GM12878 (cell line): Measurements from ENCODE around the gene LPA. TPM values are rescaled to one million over a fixed set of nuclear protein-coding genes. Genes with fewer than 3 reads are reported as not detected.

Experiments used
- ATAC-seq: fragments of 200-7000 bp; cut with Tn5 transposase; 3 replicates; pipeline ENCODE4 v1.9.1; 2020; ENCODE audit warnings: mild to moderate bottlenecking, moderate library complexity
- BruUV-seq: library from RNA; stranded (reverse); fragments of 400-500 nt; replicated peaks from 2 replicates; lab custom pipeline; 2021; lab: Mats Ljungman, UMichigan
- CTCF ChIA-PET: fragments of 300-600 bp; sonication (Branson Sonifier 250); formaldehyde crosslinking; extraction: SDS; loops from one replicate; lab custom pipeline; 2021; ENCODE audit warnings: inconsistent platforms; lab: Yijun Ruan, JAX
- POLR2A ChIA-PET: fragments of 350-600 bp; formaldehyde crosslinking; extraction: SDS; loops from one replicate; lab custom pipeline; 2021; ENCODE audit warnings: inconsistent platforms; lab: Charles Lee
- RAD21 ChIA-PET: fragments of 300-600 bp; sonication (Branson Sonifier 250); formaldehyde crosslinking; loops from one replicate; lab custom pipeline; 2023; ENCODE audit warnings: antibody characterized with exemption; ENCODE audit not compliant: unreplicated experiment; lab: Charles Lee
- SMC1A ChIA-PET: fragments of 300-600 bp; sonication (Branson Sonifier 250); formaldehyde crosslinking; loops from one replicate; lab custom pipeline; 2023; ENCODE audit not compliant: unreplicated experiment, uncharacterized antibody; lab: Charles Lee
- DNase-seq: peaks from one replicate; pipeline ENCODE4 v3.0.0-alpha.2; 2011; ENCODE audit warnings: low read depth, low spot score
- FAIRE-seq: peaks from 3 replicates; lab custom pipeline; 2011; peaks lifted over from hg19 to GRCh38; lab: Jason Lieb, UNC
- H2AFZ ChIP-seq: 2 replicates; pipeline ENCODE4 v1.6.0; 2011; ENCODE audit warnings: low read depth, low read length, control low read depth; ENCODE audit not compliant: control insufficient read depth
- H3K27ac ChIP-seq: 2 replicates; pipeline ENCODE4 v1.5.1; 2011; ENCODE audit warnings: control low read depth; ENCODE audit not compliant: control insufficient read depth, insufficient read depth
- H3K27me3 ChIP-seq, 2 experiments: replicated peaks in 1 of 2; 2 replicates each; pipeline versions ENCODE4 v1.6.0 to v1.6.1; 2011; ENCODE audit warnings: low read length in 1 of 2; ENCODE audit not compliant: control insufficient read depth in 2 of 2, insufficient read depth in 2 of 2
- H3K36me3 ChIP-seq, 2 experiments: 2 replicates each; pipeline ENCODE4 v1.5.1; 2011; ENCODE audit warnings: low read length in 1 of 2; ENCODE audit not compliant: control insufficient read depth in 2 of 2, insufficient read depth in 2 of 2
- H3K4me1 ChIP-seq: 2 replicates; pipeline ENCODE4 v1.6.1; 2011; ENCODE audit warnings: mild to moderate bottlenecking, low read length, moderate library complexity, mixed read lengths; ENCODE audit not compliant: control insufficient read depth, insufficient read depth
- H3K4me2 ChIP-seq: 2 replicates; pipeline ENCODE4 v1.6.0; 2011; ENCODE audit warnings: control low read depth; ENCODE audit not compliant: control insufficient read depth, insufficient read depth
- H3K4me3 ChIP-seq: fragments of 200-600 bp; sonication (generic); 2 replicates; pipeline ENCODE4 v1.5.1; 2016
- H3K79me2 ChIP-seq: 2 replicates; pipeline ENCODE4 v1.6.0; 2011; ENCODE audit warnings: low read length; ENCODE audit not compliant: control insufficient read depth, insufficient read depth
- H3K9ac ChIP-seq: 2 replicates; pipeline ENCODE4 v1.8.0; 2011; ENCODE audit warnings: low read length, control low read depth, mixed read lengths; ENCODE audit not compliant: control insufficient read depth, insufficient read depth
- H3K9me3 ChIP-seq: replicated peaks from 3 replicates; pipeline ENCODE4 v1.5.1; 2011; ENCODE audit warnings: mild to moderate bottlenecking, low read length; ENCODE audit not compliant: control insufficient read depth, insufficient read depth
- H4K20me1 ChIP-seq: 2 replicates; pipeline ENCODE4 v1.6.0; 2011; ENCODE audit not compliant: control insufficient read depth, insufficient read depth
- CBX3 ChIP-seq: fragments of 200-600 bp; sonication (generic); IDR thresholded peaks from 2 replicates; pipeline ENCODE4 v1.6.1; 2016; ENCODE audit warnings: low read depth, borderline replicate concordance
- CTCF ChIP-seq, 3 experiments: IDR thresholded peaks in 2 of 3; conservative IDR thresholded peaks in 1 of 3; 2 replicates each; pipeline ENCODE4 v1.5.1; 2011; ENCODE audit warnings: low read depth in 3 of 3, low read length in 3 of 3, mild to moderate bottlenecking in 3 of 3, control low read depth in 2 of 3, moderate library complexity in 2 of 3, inconsistent platforms in 1 of 3, mixed read lengths in 1 of 3; ENCODE audit not compliant: control insufficient read depth in 2 of 3, insufficient read depth in 1 of 3; ENCODE audit errors: extremely low read depth in 1 of 3
- ESRRA ChIP-seq: IDR thresholded peaks from 2 replicates; pipeline ENCODE4 v1.6.1; 2012; ENCODE audit warnings: mild to moderate bottlenecking, low read length, improper control_type of control experiment
- FOS ChIP-seq: IDR thresholded peaks from 3 replicates; pipeline ENCODE4 v1.6.1; 2011; ENCODE audit warnings: borderline replicate concordance; ENCODE audit not compliant: insufficient read length; ENCODE audit errors: extremely low read depth
- HDAC6 ChIP-seq: fragments of 200-600 bp; sonication (generic); IDR thresholded peaks from one replicate; pipeline ENCODE4 v1.8.0; 2017; ENCODE audit warnings: antibody characterized with exemption; ENCODE audit not compliant: unreplicated experiment
- HDGF ChIP-seq: fragments of 450-650 bp; IDR thresholded peaks from 2 replicates; pipeline ENCODE4 v1.6.1; 2016; ENCODE audit warnings: antibody characterized with exemption
- MEF2A ChIP-seq: IDR thresholded peaks from 2 replicates; pipeline ENCODE4 v1.6.1; 2011; ENCODE audit warnings: low read depth, mild to moderate bottlenecking, low read length, moderate library complexity; ENCODE audit not compliant: insufficient read depth
- MTA3 ChIP-seq: IDR thresholded peaks from 2 replicates; pipeline ENCODE4 v1.6.1; 2012; ENCODE audit warnings: low read length, inconsistent platforms, borderline replicate concordance
- NFYB ChIP-seq: IDR thresholded peaks from 2 replicates; pipeline ENCODE4 v1.6.1; 2011; ENCODE audit warnings: low read depth, mild to moderate bottlenecking, low read length, improper control_type of control experiment, moderate library complexity; ENCODE audit not compliant: insufficient read depth
- NRF1 ChIP-seq: conservative IDR thresholded peaks from 2 replicates; pipeline ENCODE4 v1.6.1; 2011; ENCODE audit warnings: mild to moderate bottlenecking, low read depth, low read length, improper control_type of control experiment
- POLR2AphosphoS2 ChIP-seq: IDR thresholded peaks from 2 replicates; pipeline ENCODE4 v1.6.1; 2011; ENCODE audit warnings: low read depth, mild to moderate bottlenecking, low read length, improper control_type of control experiment, moderate library complexity
- RAD21 ChIP-seq: IDR thresholded peaks from 2 replicates; pipeline ENCODE4 v1.6.1; 2011; ENCODE audit warnings: mild to moderate bottlenecking, low read depth, low read length, moderate library complexity; ENCODE audit not compliant: insufficient read depth
- TCF12 ChIP-seq: IDR thresholded peaks from 2 replicates; pipeline ENCODE4 v1.6.1; 2011; ENCODE audit warnings: low read depth, mild to moderate bottlenecking, low read length
- TCF3 ChIP-seq: IDR thresholded peaks from 2 replicates; pipeline ENCODE4 v1.6.1; 2012; ENCODE audit warnings: low read depth, mild to moderate bottlenecking, low read length, borderline replicate concordance; ENCODE audit not compliant: insufficient read depth
- ZNF592 ChIP-seq: fragments of 450-650 bp; IDR thresholded peaks from 2 replicates; pipeline ENCODE4 v1.6.1; 2017; ENCODE audit warnings: mild to moderate bottlenecking, moderate library complexity
- WGBS: methylation state at CpG from one replicate; pipeline ENCODE4 v1.1.6; 2016; ENCODE audit warnings: low lambda C conversion rate; ENCODE audit not compliant: insufficient replicate concordance, insufficient coverage; ENCODE audit errors: missing lambda C conversion rate; 5-methylcytosine and 5-hydroxymethylcytosine counted together
- in situ Hi-C: fragments of 300-500 bp; cut with MboI; formaldehyde crosslinking; loops from 9 replicates; pipeline ENCODE4 v1.14.3; 2018; ENCODE audit warnings: mixed read lengths
- intact Hi-C: fragments of 100-400 bp; cut with micrococcal nuclease; formaldehyde crosslinking; loops from one replicate; pipeline ENCODE4 v1.14.2; 2022; ENCODE audit not compliant: unreplicated experiment
- polyA plus RNA-seq, 11 experiments: library from polyadenylated mRNA; depleted of rRNA in 4 of 11; unstranded in 6 of 11; stranded (reverse) in 5 of 11; fragments of >200 nt; fragmentation: Nextera tagmentation in 4 of 11; fragmentation: Illumina TruSeq in 1 of 11; extraction: Ambion mirVana in 4 of 11; extraction: Trizol in 1 of 11; gene quantifications; 1 replicate in 1 of 11; 2 replicates in 10 of 11; pipeline versions ENCODE4 v1.2.1 to v1.2.3, GENCODE V29; 2011 to 2016; ENCODE audit warnings: inconsistent platforms in 2 of 11, missing spikeins in 2 of 11, low read depth in 1 of 11
- total RNA-seq, 4 experiments: library from RNA; depleted of rRNA in 3 of 4; stranded (reverse); fragments of >200 nt in 3 of 4; fragmentation: Illumina TruSeq in 1 of 4; extraction: Trizol in 1 of 4; gene quantifications; 2 replicates each; pipeline versions ENCODE4 v1.2.1 to v1.2.3, GENCODE V29; 2013 to 2021
- TF ChIP-seq, protein P1 (sequence below): fragments of 450-650 bp; conservative IDR thresholded peaks from 2 replicates; pipeline ENCODE4 v1.6.1; 2017; ENCODE audit warnings: mild to moderate bottlenecking, moderate library complexity

Gene LPA
- total and polyA plus RNA-seq, 10 of the 15 experiments (the other 5 are each of a cell fraction or from before 2014, with no cell fraction given), result 0.03 to 2.8 (median 0.57) TPM

DNA sequence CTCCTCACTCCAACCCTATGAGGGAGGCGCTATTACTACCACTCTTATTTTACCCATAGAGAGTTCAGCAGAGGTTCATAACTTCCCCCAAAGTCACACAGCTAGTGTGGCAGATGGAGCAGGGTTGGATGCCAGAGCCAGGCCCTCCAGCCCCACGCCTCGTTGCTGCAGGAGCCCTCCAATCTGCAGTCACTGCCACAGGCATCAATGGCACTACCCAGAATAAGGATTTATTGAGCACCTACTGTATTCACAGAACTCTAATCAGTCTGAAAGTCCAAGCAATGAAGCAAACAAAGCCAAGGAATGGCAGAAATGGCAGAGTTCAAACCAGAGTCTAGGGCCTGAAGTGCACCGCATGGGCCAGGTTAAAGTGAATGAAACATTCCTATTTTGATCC, 144.9 kb downstream of the LPA start (continued):
- TF ChIP-seq ZNF592 (no peak), TCF12 (no peak)

DNA sequence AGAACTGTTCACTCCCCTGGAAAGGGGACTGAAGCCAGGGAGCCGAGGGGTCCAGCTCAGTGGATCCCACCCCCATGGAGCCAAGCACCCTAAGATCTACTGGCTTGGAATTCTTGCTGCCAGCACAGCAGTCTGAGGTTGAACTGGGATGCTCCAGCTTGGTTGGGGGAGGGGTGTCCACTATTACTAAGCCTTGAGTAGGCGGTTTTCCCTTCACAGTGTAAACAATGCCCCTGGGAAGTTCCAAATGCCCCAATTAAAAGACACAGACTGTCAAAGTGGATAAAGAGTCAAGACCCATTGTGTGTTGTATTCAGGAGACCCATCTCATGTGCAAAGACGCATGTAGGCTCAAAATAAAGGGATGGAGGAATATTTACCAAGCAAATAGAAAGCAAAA, 150.2 kb downstream of the LPA start:
- 21% methylated on average over 3 of the region's 3 CpGs for WGBS
- H3K9me3 ChIP-seq, result no peaks in the 10 kb centered on the region
- TF ChIP-seq FOS (no peak), ESRRA (no peak), MEF2A (no peak), MTA3 (no peak), RAD21 (no peak), NRF1 (no peak), CBX3 (no peak), CTCF (IDR thresholded peaks at IDR 0.05 in 2 of 3, conservative IDR thresholded peaks at IDR 0.05 in 1 of 3; ENCODE audit: control insufficient read depth in 2 of 3, extremely low read depth in 1 of 3, insufficient read depth in 1 of 3, low read depth in 3 of 3, low read length in 3 of 3) (no peak), POLR2AphosphoS2 (no peak), TCF3 (no peak), NFYB (no peak), HDGF (no peak), HDAC6 (no peak)
- TF ChIP-seq, protein P1, sequence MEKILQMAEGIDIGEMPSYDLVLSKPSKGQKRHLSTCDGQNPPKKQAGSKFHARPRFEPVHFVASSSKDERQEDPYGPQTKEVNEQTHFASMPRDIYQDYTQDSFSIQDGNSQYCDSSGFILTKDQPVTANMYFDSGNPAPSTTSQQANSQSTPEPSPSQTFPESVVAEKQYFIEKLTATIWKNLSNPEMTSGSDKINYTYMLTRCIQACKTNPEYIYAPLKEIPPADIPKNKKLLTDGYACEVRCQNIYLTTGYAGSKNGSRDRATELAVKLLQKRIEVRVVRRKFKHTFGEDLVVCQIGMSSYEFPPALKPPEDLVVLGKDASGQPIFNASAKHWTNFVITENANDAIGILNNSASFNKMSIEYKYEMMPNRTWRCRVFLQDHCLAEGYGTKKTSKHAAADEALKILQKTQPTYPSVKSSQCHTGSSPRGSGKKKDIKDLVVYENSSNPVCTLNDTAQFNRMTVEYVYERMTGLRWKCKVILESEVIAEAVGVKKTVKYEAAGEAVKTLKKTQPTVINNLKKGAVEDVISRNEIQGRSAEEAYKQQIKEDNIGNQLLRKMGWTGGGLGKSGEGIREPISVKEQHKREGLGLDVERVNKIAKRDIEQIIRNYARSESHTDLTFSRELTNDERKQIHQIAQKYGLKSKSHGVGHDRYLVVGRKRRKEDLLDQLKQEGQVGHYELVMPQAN, result no peak

More for the DNA sequence above, 150.2 kb downstream of the LPA start:
- Histone ChIP-seq H4K20me1 (no peaks in the 10 kb centered on the region), H3K27ac (no peak overlapping the region), H3K79me2 (no peaks in the 10 kb centered on the region), H2AFZ (no peak overlapping the region), H3K36me3 (no peaks in the 10 kb centered on the region), H3K4me3 (no peak overlapping the region), H3K4me1 (no peaks in the 10 kb centered on the region), H3K27me3 (no peaks in the 10 kb centered on the region), H3K4me2 (no peak overlapping the region), H3K9ac (no peak overlapping the region)
- in situ Hi-C loops (no loop called here), intact Hi-C loops (no loop called here)
- ChIA-PET RAD21 (no interaction called here), POLR2A (no interaction called here), SMC1A (no interaction called here), CTCF (no interaction called here)
- BruUV-seq, result no TSS peak
- FAIRE-seq (no peak), ATAC-seq (no peak), DNase-seq (no peak)
